ENCODE measurements around the gene PLCH2.
"Not testable (repeated sequence)": the region's sequence is repeated elsewhere in the genome, so short reads cannot be mapped to it uniquely, and the experiment has no call there.

The PLCH2 gene

DNA sequence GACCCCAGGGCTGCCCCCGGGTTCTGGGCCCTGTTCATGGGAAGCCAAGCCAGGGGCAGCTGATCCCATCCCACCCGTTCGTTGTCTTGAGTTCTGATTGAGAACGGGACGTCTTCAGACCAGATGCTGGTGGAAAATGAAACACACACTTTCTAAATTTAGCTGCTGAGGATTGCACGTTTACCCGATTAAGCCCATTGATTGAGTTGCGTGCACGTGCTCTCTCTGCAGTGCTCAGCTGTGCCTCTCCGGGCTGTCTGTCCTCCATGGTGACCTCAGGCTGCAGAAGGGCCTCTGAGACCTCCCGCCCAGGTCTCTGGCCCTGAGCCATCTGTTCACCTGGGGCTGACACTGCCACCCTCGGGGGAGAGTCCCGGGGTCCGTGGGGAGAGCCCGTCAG lies 36.7 kb upstream of the PLCH2 start:
- no peaks in the 10 kb centered on the region for H3K9me2 ChIP-seq (ENCODE audit: low read depth, low read length)
- no peak overlapping the region for H3K4me2 ChIP-seq (ENCODE audit: low read length)
- no peaks in the 10 kb centered on the region for H3K27me3 ChIP-seq (ENCODE audit: insufficient read depth, low read length)
- H3K79me2 ChIP-seq (ENCODE audit: insufficient read depth, low read length), result no peaks in the 10 kb centered on the region
- no peak overlapping the region for H3K9ac ChIP-seq (ENCODE audit: low read length)
- H3K4me3 ChIP-seq (ENCODE audit: low read depth, low read length, poor library complexity, severe bottlenecking), result no peak overlapping the region
- no peaks in the 10 kb centered on the region for H3F3A ChIP-seq (ENCODE audit: insufficient read depth, low read length)
- H3K27ac ChIP-seq (ENCODE audit: low read depth, low read length, poor library complexity, severe bottlenecking), result no peak overlapping the region
- TF ChIP-seq EZH2 (IDR thresholded peaks at IDR 0.05; ENCODE audit: borderline replicate concordance, low read length), result no peak
- no peak for TF ChIP-seq CTCF (IDR thresholded peaks at IDR 0.05; ENCODE audit: low read length)
- H3K4me1 ChIP-seq (ENCODE audit: insufficient read depth, low read length, severe bottlenecking), result no peaks in the 10 kb centered on the region
- H4K20me1 ChIP-seq (ENCODE audit: insufficient read depth, low read length), result no peaks in the 10 kb centered on the region
- no peaks in the 10 kb centered on the region for H3K36me3 ChIP-seq (ENCODE audit: insufficient read depth, low read length)
- H3K9me3 ChIP-seq (ENCODE audit: low read length), result no peaks in the 10 kb centered on the region
- H2AFZ ChIP-seq (ENCODE audit: low read length), result no peak overlapping the region

GRCh38 chr1:2440346-2440745 lies 35.7 kb upstream of the PLCH2 start:
- not testable (repeated sequence) for H3K9ac ChIP-seq (ENCODE audit: low read length); H3K9me2 ChIP-seq (ENCODE audit: low read depth, low read length); H3K4me1 ChIP-seq (ENCODE audit: insufficient read depth, low read length, severe bottlenecking); H3F3A ChIP-seq (ENCODE audit: insufficient read depth, low read length); H3K4me2 ChIP-seq (ENCODE audit: low read length); H3K36me3 ChIP-seq (ENCODE audit: insufficient read depth, low read length); H2AFZ ChIP-seq (ENCODE audit: low read length); H4K20me1 ChIP-seq (ENCODE audit: insufficient read depth, low read length); H3K27me3 ChIP-seq (ENCODE audit: insufficient read depth, low read length); H3K4me3 ChIP-seq (ENCODE audit: low read depth, low read length, poor library complexity, severe bottlenecking); H3K79me2 ChIP-seq (ENCODE audit: insufficient read depth, low read length); H3K9me3 ChIP-seq (ENCODE audit: low read length); H3K27ac ChIP-seq (ENCODE audit: low read depth, low read length, poor library complexity, severe bottlenecking)

DNA sequence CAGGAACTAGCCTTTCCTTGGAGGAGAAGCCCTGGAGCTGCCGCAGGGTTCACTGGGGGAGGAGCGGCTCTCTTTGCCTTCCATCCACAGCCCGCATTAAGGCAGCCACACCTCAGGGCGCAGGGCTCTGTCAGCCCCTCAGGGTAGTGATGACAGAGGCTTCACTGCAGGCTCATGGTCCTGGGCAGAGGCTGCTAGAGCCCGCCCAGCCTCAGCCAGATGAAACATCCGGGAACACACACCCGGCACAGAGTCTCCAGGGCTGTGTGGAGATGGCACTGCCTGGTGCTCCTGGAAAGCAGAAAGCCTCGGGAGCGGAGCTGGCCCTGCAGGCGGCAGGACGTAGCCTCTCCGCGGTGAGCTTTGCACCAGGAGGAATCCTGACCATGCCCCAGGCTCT lies 34.3 kb upstream of the PLCH2 start:
- H3K4me1 ChIP-seq (ENCODE audit: insufficient read depth, low read length, severe bottlenecking), result no peaks in the 10 kb centered on the region
- H3K4me3 ChIP-seq (ENCODE audit: low read depth, low read length, poor library complexity, severe bottlenecking), result no peak overlapping the region
- H3F3A ChIP-seq (ENCODE audit: insufficient read depth, low read length), result no peaks in the 10 kb centered on the region
- no peaks in the 10 kb centered on the region for H3K9me3 ChIP-seq (ENCODE audit: low read length)
- no peak overlapping the region for H3K9ac ChIP-seq (ENCODE audit: low read length)
- H2AFZ ChIP-seq (ENCODE audit: low read length), result no peak overlapping the region
- no peaks in the 10 kb centered on the region for H3K79me2 ChIP-seq (ENCODE audit: insufficient read depth, low read length)
- no peaks in the 10 kb centered on the region for H3K27me3 ChIP-seq (ENCODE audit: insufficient read depth, low read length)
- H3K27ac ChIP-seq (ENCODE audit: low read depth, low read length, poor library complexity, severe bottlenecking), result no peak overlapping the region
- H3K36me3 ChIP-seq (ENCODE audit: insufficient read depth, low read length), result no peaks in the 10 kb centered on the region
- TF ChIP-seq CTCF (IDR thresholded peaks at IDR 0.05; ENCODE audit: low read length) (no peak), EZH2 (IDR thresholded peaks at IDR 0.05; ENCODE audit: borderline replicate concordance, low read length) (no peak)
- H3K9me2 ChIP-seq (ENCODE audit: low read depth, low read length), result no peaks in the 10 kb centered on the region
- H4K20me1 ChIP-seq (ENCODE audit: insufficient read depth, low read length), result no peaks in the 10 kb centered on the region
- no peak overlapping the region for H3K4me2 ChIP-seq (ENCODE audit: low read length)

GRCh38 chr1:2442661-2443060 lies 33.4 kb upstream of the PLCH2 start:
- Histone ChIP-seq H3K9ac (ENCODE audit: low read length) (no peak overlapping the region), H3K9me3 (ENCODE audit: low read length) (no peaks in the 10 kb centered on the region), H3K9me2 (ENCODE audit: low read depth, low read length) (no peaks in the 10 kb centered on the region), H3K27ac (ENCODE audit: low read depth, low read length, poor library complexity, severe bottlenecking) (no peak overlapping the region), H3K27me3 (ENCODE audit: insufficient read depth, low read length) (no peaks in the 10 kb centered on the region), H3K4me2 (ENCODE audit: low read length) (no peak overlapping the region), H3K4me3 (ENCODE audit: low read depth, low read length, poor library complexity, severe bottlenecking) (no peak overlapping the region), H3K4me1 (ENCODE audit: insufficient read depth, low read length, severe bottlenecking) (no peaks in the 10 kb centered on the region), H3K36me3 (ENCODE audit: insufficient read depth, low read length) (no peaks in the 10 kb centered on the region), H4K20me1 (ENCODE audit: insufficient read depth, low read length) (no peaks in the 10 kb centered on the region), H2AFZ (ENCODE audit: low read length) (no peak overlapping the region), H3F3A (ENCODE audit: insufficient read depth, low read length) (no peaks in the 10 kb centered on the region), H3K79me2 (ENCODE audit: insufficient read depth, low read length) (no peaks in the 10 kb centered on the region)
- no peak for TF ChIP-seq CTCF (IDR thresholded peaks at IDR 0.05; ENCODE audit: low read length)
- TF ChIP-seq EZH2 (IDR thresholded peaks at IDR 0.05; ENCODE audit: borderline replicate concordance, low read length), result no peak
